GM12891 (cell line): ENCODE measurements around the gene ATP11A.

Source experiments
- PAX5 ChIP-seq: IDR thresholded peaks from 2 replicates; pipeline ENCODE4 v1.6.1; 2011; ENCODE audit warnings: low read length, moderate library complexity, mild to moderate bottlenecking; ENCODE audit not compliant: insufficient read depth, severe bottlenecking
- POLR2A ChIP-seq: IDR thresholded peaks from 2 replicates; pipeline ENCODE4 v1.6.1; 2011; ENCODE audit warnings: low read depth, low read length, control low read depth
- POLR2AphosphoS5 ChIP-seq: IDR thresholded peaks from 2 replicates; pipeline ENCODE4 v1.6.1; 2011; ENCODE audit warnings: low read depth, low read length, control low read depth
- POU2F2 ChIP-seq: IDR thresholded peaks from 2 replicates; pipeline ENCODE4 v1.6.1; 2011; ENCODE audit warnings: low read depth, mild to moderate bottlenecking, control low read depth, low read length, moderate library complexity
- SPI1 ChIP-seq: IDR thresholded peaks from 2 replicates; pipeline ENCODE4 v1.6.1; 2011; ENCODE audit warnings: low read depth, low read length, control low read depth
- TAF1 ChIP-seq: IDR thresholded peaks from 2 replicates; pipeline ENCODE4 v1.6.1; 2011; ENCODE audit warnings: low read depth, low read length, control low read depth

- TF ChIP-seq POLR2AphosphoS5 (no peak), TAF1 (no peak), POU2F2 (no peak), POLR2A (no peak), SPI1 (no peak), PAX5 (no peak)
Observed at GRCh38 chr13:112727581-112727980, 37.7 kb downstream of the ATP11A start.
